ENCODE measurements around the gene DNAJC17.

- no peak for TF ChIP-seq EZH2 (IDR thresholded peaks at IDR 0.05; ENCODE audit: borderline replicate concordance, low read length)
- TF ChIP-seq, protein P1, sequence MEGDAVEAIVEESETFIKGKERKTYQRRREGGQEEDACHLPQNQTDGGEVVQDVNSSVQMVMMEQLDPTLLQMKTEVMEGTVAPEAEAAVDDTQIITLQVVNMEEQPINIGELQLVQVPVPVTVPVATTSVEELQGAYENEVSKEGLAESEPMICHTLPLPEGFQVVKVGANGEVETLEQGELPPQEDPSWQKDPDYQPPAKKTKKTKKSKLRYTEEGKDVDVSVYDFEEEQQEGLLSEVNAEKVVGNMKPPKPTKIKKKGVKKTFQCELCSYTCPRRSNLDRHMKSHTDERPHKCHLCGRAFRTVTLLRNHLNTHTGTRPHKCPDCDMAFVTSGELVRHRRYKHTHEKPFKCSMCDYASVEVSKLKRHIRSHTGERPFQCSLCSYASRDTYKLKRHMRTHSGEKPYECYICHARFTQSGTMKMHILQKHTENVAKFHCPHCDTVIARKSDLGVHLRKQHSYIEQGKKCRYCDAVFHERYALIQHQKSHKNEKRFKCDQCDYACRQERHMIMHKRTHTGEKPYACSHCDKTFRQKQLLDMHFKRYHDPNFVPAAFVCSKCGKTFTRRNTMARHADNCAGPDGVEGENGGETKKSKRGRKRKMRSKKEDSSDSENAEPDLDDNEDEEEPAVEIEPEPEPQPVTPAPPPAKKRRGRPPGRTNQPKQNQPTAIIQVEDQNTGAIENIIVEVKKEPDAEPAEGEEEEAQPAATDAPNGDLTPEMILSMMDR (IDR thresholded peaks at IDR 0.05; ENCODE audit: low read length): no peak
Measured at GRCh38 chr15:40796041-40796440, 11.2 kb downstream of the DNAJC17 start.

Data from OCI-LY1 (cell line).